SK-N-SH (cell line): Measurements from ENCODE around the gene RPS24. TPM values are rescaled to one million over a fixed set of nuclear protein-coding genes. Genes with fewer than 3 reads are reported as not detected.

ENCODE experiments used
- CTCF ChIA-PET: fragments of 300-600, 350-600 bp; formaldehyde crosslinking; extraction: SDS; loops from one replicate; lab custom pipeline; 2021; lab: Yijun Ruan, JAX
- POLR2A ChIA-PET: fragments of 350-600 bp; sonication (Branson Sonifier 250); formaldehyde crosslinking; extraction: SDS; loops from one replicate; lab custom pipeline; 2020; ENCODE audit warnings: antibody characterized with exemption, inconsistent platforms; lab: Yijun Ruan, JAX
- DNase-seq: peaks from one replicate; pipeline ENCODE4 v3.0.0; 2012
- H2AFZ ChIP-seq: fragments of 200-600 bp; sonication (generic); 2 replicates; pipeline ENCODE4 v1.8.1; 2016; ENCODE audit warnings: antibody characterized with exemption, mild to moderate bottlenecking, low read depth
- H3F3A ChIP-seq: fragments of 200-600 bp; sonication (generic); replicated peaks from 2 replicates; pipeline ENCODE3; 2016; ENCODE audit warnings: antibody characterized with exemption, mild to moderate bottlenecking; ENCODE audit not compliant: insufficient read depth
- H3K27ac ChIP-seq, 2 experiments: fragments of 200-500 bp in 1 of 2; fragments of 200-600 bp in 1 of 2; sonication (Bioruptor generic) in 1 of 2; sonication (generic), shearing (Covaris generic) in 1 of 2; 2 replicates each; pipeline versions ENCODE4 v1.5.1 to v1.6.1; 2014 to 2016; ENCODE audit warnings: low read depth in 2 of 2, inconsistent platforms in 1 of 2, low read length in 1 of 2, mild to moderate bottlenecking in 1 of 2, mixed read lengths in 1 of 2
- H3K27me3 ChIP-seq: fragments of 200-600 bp; sonication (generic), shearing (Covaris generic); 2 replicates; pipeline ENCODE4 v1.6.1; 2016; ENCODE audit warnings: mixed run types; ENCODE audit not compliant: insufficient read depth
- H3K36me3 ChIP-seq, 2 experiments: fragments of 200-500 bp in 1 of 2; fragments of 200-600 bp in 1 of 2; sonication (Bioruptor generic) in 1 of 2; sonication (generic) in 1 of 2; replicated peaks in 1 of 2; 2 replicates each; pipeline versions ENCODE3 to v1.5.1; 2014 to 2016; ENCODE audit warnings: low read length in 1 of 2, mild to moderate bottlenecking in 1 of 2; ENCODE audit not compliant: insufficient read depth in 2 of 2, control insufficient read depth in 1 of 2
- H3K4me1 ChIP-seq, 2 experiments: fragments of 200-500 bp in 1 of 2; fragments of 200-600 bp in 1 of 2; sonication (Bioruptor generic) in 1 of 2; sonication (generic), shearing (Covaris generic) in 1 of 2; 2 replicates each; pipeline versions ENCODE4 v1.5.1 to v1.6.1; 2014 to 2016; ENCODE audit warnings: low read depth in 1 of 2, low read length in 1 of 2, mixed run types in 1 of 2; ENCODE audit not compliant: insufficient read depth in 2 of 2, control insufficient read depth in 1 of 2
- H3K4me2 ChIP-seq: fragments of 200-600 bp; sonication (generic), shearing (Covaris generic); 2 replicates; pipeline ENCODE4 v1.6.1; 2017; ENCODE audit warnings: mixed run types
- H3K4me3 ChIP-seq, 2 experiments: fragments of 200-500 bp in 1 of 2; fragments of 200-600 bp in 1 of 2; sonication (Bioruptor generic) in 1 of 2; sonication (generic), shearing (Covaris generic) in 1 of 2; 2 replicates each; pipeline versions ENCODE4 v1.5.1 to v1.8.1; 2014 to 2016; ENCODE audit warnings: low read depth in 2 of 2, inconsistent platforms in 1 of 2, low read length in 1 of 2, mild to moderate bottlenecking in 1 of 2, mixed read lengths in 1 of 2, moderate library complexity in 1 of 2
- H3K79me2 ChIP-seq: fragments of 200-600 bp; sonication (generic); 2 replicates; pipeline ENCODE4 v1.8.1; 2017; ENCODE audit warnings: mild to moderate bottlenecking; ENCODE audit not compliant: insufficient read depth
- H3K9ac ChIP-seq: fragments of 200-600 bp; sonication (generic); 2 replicates; pipeline ENCODE4 v1.6.1; 2017; ENCODE audit warnings: mixed run types
- H3K9me2 ChIP-seq: fragments of 200-600 bp; sonication (generic); 2 replicates; pipeline ENCODE4 v1.6.1; 2017; ENCODE audit warnings: mixed run types
- H3K9me3 ChIP-seq: fragments of 200-600 bp; sonication (generic); 2 replicates; pipeline ENCODE4 v1.6.1; 2017; ENCODE audit warnings: mixed run types, mild to moderate bottlenecking, moderate library complexity
- H4K20me1 ChIP-seq: fragments of 200-600 bp; sonication (generic); 2 replicates; pipeline ENCODE4 v1.6.1; 2017; ENCODE audit warnings: mild to moderate bottlenecking, mixed run types; ENCODE audit not compliant: insufficient read depth
- CHD2 ChIP-seq: fragments of 150-350 bp; IDR thresholded peaks from 2 replicates; pipeline ENCODE4 v1.6.1; 2018; ENCODE audit warnings: low read length; ENCODE audit not compliant: partially characterized antibody
- CTCF ChIP-seq: fragments of 200-600 bp; sonication (generic); IDR thresholded peaks from 2 replicates; pipeline ENCODE4 v1.6.1; 2017; ENCODE audit warnings: antibody characterized with exemption, mild to moderate bottlenecking, moderate library complexity
- ELF1 ChIP-seq: IDR thresholded peaks from 2 replicates; pipeline ENCODE4 v1.4.0; 2012
- EP300 ChIP-seq, 2 experiments: IDR thresholded peaks; 2 replicates each; pipeline versions ENCODE4 v1.4.0 to v1.6.1; 2012; ENCODE audit warnings: borderline replicate concordance in 1 of 2, low read depth in 1 of 2, low read length in 1 of 2
- EZH2phosphoT487 ChIP-seq: fragments of 200-600 bp; sonication (generic); IDR thresholded peaks from 2 replicates; pipeline ENCODE4 v1.6.1; 2017; ENCODE audit warnings: low read depth, mixed run types, mild to moderate bottlenecking, antibody characterized with exemption, moderate library complexity, borderline replicate concordance
- FOXM1 ChIP-seq: IDR thresholded peaks from 2 replicates; pipeline ENCODE4 v1.4.0; 2012; ENCODE audit warnings: low read depth, mild to moderate bottlenecking
- GABPA ChIP-seq: IDR thresholded peaks from 2 replicates; pipeline ENCODE4 v1.4.0; 2012; ENCODE audit warnings: low read depth, mild to moderate bottlenecking
- GATA2 ChIP-seq: sonication (generic); formaldehyde crosslinking; IDR thresholded peaks from 2 replicates; pipeline ENCODE4 v1.5.0; 2020; ENCODE audit warnings: mild to moderate bottlenecking, missing genetic modification reagents
- MEF2A ChIP-seq: IDR thresholded peaks from 2 replicates; pipeline ENCODE4 v1.4.0; 2012; ENCODE audit warnings: low read depth, borderline replicate concordance
- MXI1 ChIP-seq: IDR thresholded peaks from 2 replicates; pipeline ENCODE4 v1.6.1; 2012; ENCODE audit warnings: mild to moderate bottlenecking, low read depth, low read length, improper control_type of control experiment
- NFIC ChIP-seq: IDR thresholded peaks from 2 replicates; pipeline ENCODE4 v1.4.0; 2012; ENCODE audit warnings: borderline replicate concordance
- NRF1 ChIP-seq: IDR thresholded peaks from 2 replicates; pipeline ENCODE4 v1.6.1; 2012; ENCODE audit warnings: low read depth, mild to moderate bottlenecking, low read length
- RCOR1 ChIP-seq: fragments of 150-350 bp; IDR thresholded peaks from 2 replicates; pipeline ENCODE4 v1.6.1; 2017; ENCODE audit warnings: antibody characterized with exemption, low read length
- RFX5 ChIP-seq: IDR thresholded peaks from 2 replicates; pipeline ENCODE4 v1.6.1; 2012; ENCODE audit warnings: mild to moderate bottlenecking, improper control_type of control experiment, low read length
- RXRA ChIP-seq: IDR thresholded peaks from 2 replicates; pipeline ENCODE4 v1.4.0; 2012; ENCODE audit warnings: low read depth, mild to moderate bottlenecking, borderline replicate concordance
- TAF1 ChIP-seq: IDR thresholded peaks from 2 replicates; pipeline ENCODE4 v1.6.1; 2012; ENCODE audit warnings: low read depth, mild to moderate bottlenecking, low read length, moderate library complexity, borderline replicate concordance
- YY1 ChIP-seq: IDR thresholded peaks from 2 replicates; pipeline ENCODE4 v1.4.0; 2012; ENCODE audit warnings: low read depth, mild to moderate bottlenecking
- ZBTB33 ChIP-seq: IDR thresholded peaks from 2 replicates; pipeline ENCODE4 v1.4.0; 2012; ENCODE audit warnings: low read depth, borderline replicate concordance
- WGBS: methylation state at CpG from one replicate; pipeline ENCODE4 v1.1.6; 2017; ENCODE audit warnings: low lambda C conversion rate; 5-methylcytosine and 5-hydroxymethylcytosine counted together
- polyA plus RNA-seq, 3 experiments: library from polyadenylated mRNA; depleted of rRNA; stranded (reverse); fragments of >200 nt; gene quantifications; 2 replicates each; pipeline ENCODE4 v1.2.3, GENCODE V29; 2012

The RPS24 gene
- polyA plus RNA-seq, 1 of the 3 experiments (the other 2 are of a cell fraction) = 3,806 TPM

- Histone ChIP-seq H3K27ac (peak overlapping the region; percentile 64 to 75), H3K9me3 (no peaks in the 10 kb centered on the region), H3K9ac (no peak overlapping the region), H3K9me2 (no peaks in the 10 kb centered on the region), H3F3A (peaks cover 22% of the 10 kb centered on the region), H3K79me2 (peaks cover 56% of the 10 kb centered on the region), H3K4me1 (peaks cover 22 to 35% of the 10 kb centered on the region in 2 experiments; a peak in 3 of 4 replicates), H2AFZ (peak overlapping the region; percentile 62; the same call in 1 of the 2 replicates), H3K36me3 (peaks cover 36 to 41% of the 10 kb centered on the region in 2 experiments), H3K27me3 (no peaks in the 10 kb centered on the region), H3K4me2 (peak overlapping the region; percentile 54), H4K20me1 (peaks cover 40% of the 10 kb centered on the region), H3K4me3 (peak overlapping the region; percentile 73 to 76)
- no peak for TF ChIP-seq ELF1
- TF ChIP-seq ZBTB33 = no peak
- no peak for TF ChIP-seq TAF1
- TF ChIP-seq CHD2 = no peak
- no peak for TF ChIP-seq YY1
- TF ChIP-seq GABPA = no peak
- TF ChIP-seq MXI1 = no peak
- no peak for TF ChIP-seq RFX5
- no peak for TF ChIP-seq RCOR1
- no peak for TF ChIP-seq RXRA
- no peak for TF ChIP-seq MEF2A
- TF ChIP-seq NRF1 = no peak
- TF ChIP-seq EP300 (IDR thresholded peaks at IDR 0.05; ENCODE audit: borderline replicate concordance in 1 of 2, low read depth in 1 of 2, low read length in 1 of 2) = no peak
- no peak for TF ChIP-seq GATA2
- TF ChIP-seq EZH2phosphoT487 = no peak
- no peak for TF ChIP-seq NFIC
- no peak for TF ChIP-seq FOXM1
- no peak for TF ChIP-seq CTCF
- 2% methylated on average over 4 of the region's 4 CpGs for WGBS
- DNase-seq = no peak
- ChIA-PET CTCF (no interaction called here), POLR2A (no interaction called here)
Measured at GRCh38 chr10:78033387-78033636, 351 bp upstream of the RPS24 start.
